CD4-positive, alpha-beta T cell treated with Interleukin-6 for 4 hours (primary cell): ENCODE data around the gene MRE11.
A peak's percentile ranks its signal among the peaks of the same experiment; 100 is the strongest.
"Not testable (repeated sequence)": the region's sequence is repeated elsewhere in the genome, so short reads cannot be mapped to it uniquely, and the experiment has no call there.

ENCODE experiments used
- DNase-seq: peaks from one replicate; pipeline ENCODE4 v3.0.0-alpha.2; 2020; ENCODE audit warnings: mixed read lengths

The MRE11 gene

GRCh38 chr11:94493281-94494125, at the start of gene MRE11, which contains the start of gene ANKRD49:
Gene MRE11, minus strand, starts transcription at chr11:94493844. Its CDS starts 1,043 bp downstream, at chr11:94492801.
Gene ANKRD49, plus strand, starts transcription at chr11:94493984. Its CDS starts 2,710 bp downstream, at chr11:94496694.
- peak; percentile 94 for DNase-seq

GRCh38 chr11:94539420-94539819, 45.8 kb upstream of the MRE11 start:
- no peak for DNase-seq

DNA sequence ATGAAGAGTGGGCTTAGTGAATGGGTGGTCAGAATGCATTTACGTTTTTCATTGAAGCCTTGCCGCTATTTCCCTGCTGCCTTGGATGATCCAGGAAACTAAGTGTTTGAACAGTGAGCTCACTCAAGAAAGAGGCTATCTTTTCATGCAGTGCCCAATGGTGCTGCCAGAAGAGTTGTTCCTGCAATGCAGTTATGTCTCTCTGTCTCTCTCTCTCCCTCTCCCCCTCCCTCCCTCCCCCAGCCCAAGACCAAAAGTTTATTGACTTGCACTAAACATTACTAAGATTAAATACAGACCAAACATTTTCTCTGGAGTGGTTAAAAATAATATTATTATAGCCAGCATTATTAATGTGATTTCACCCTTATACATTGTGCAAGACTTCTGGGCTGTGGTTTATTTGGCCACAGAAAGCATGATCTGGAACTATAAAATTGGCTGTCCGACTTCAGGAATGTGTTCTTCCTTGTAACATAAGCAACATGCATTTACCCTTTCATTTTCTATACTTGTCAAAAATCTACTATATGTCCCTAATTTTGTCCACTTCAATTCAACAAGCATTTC, 43.5 kb upstream of the MRE11 start:
- DNase-seq = no peak

DNA sequence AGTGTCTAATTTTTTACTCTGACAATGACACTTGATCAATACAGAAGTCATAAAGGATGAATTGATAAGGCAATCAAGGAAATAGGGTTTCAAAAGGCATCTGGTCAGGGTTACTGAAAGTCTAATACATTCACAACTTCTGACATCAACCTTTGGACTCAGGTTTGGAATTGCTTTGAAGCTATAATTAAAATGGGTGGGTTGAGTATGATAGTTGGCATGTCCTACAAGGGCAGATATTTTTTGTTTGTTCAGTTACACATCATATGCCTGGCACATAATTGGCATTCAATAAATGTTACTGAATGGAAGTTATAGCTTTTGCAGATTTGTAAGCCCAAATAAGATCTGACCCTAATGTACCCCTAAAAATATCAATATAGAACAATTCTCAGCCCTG, 42.7 kb upstream of the MRE11 start:
- DNase-seq = no peak

DNA sequence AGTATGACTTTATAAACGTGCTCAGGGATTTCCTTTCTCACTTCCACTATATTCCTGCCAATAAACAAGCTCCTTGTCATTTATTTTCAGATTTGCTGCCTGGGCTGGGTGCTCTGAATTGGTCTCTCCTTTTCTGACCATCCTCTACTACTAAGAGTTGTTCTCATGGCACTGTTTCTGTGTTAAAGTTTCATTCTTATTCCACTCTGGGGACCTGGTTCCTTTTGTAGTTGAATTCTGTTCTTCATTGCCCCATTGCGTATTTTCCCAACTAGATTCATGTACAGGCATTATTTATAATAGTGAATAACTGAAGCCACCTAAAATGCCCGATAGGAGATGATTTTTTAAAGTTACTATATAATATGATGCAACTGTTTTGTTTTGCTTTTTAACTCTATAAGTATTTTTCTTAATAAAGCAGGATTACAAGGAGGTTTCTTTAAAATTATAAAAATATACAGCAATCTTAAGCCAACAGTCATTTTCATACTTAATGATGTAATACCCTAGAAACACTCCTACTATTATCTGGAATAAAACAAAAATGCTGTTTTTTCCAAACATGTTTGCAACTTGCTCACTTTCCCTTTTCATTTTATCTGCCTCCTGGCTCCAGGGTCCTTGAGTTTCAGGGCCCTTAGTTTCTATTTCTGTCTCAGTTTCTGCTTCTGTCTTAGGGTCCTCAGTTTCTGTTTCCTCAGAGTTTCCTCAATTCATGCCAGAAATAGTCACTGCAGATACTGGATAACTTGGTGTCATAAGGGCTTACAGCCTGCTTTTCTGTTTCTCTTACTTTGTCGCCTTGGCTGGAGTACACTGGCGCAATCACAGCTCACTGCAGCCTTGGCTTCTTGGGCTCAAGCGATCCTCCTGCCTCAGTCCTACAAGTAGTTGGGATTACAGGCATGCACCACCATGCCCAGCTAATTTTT, 40.3 kb upstream of the MRE11 start:
- no peak for DNase-seq

DNA sequence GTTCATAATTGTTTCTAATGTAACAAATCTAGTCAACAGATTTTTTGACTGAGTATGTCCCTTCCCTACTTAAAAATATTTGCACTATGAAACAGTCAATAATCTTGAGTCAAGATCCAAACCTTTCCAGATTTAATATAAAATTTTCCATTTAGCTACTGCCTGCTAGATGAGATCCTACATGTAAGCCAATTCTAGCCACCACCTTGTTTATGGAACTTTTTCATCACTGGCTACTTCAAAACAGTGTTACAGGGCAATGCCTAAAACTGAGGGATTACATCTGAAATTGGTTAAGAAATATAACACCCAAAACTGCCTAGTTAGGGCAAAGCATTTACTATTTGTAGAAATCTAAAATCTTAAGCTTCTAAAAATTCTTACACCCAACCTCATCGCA, 39.6 kb upstream of the MRE11 start:
- DNase-seq = no peak

GRCh38 chr11:94532211-94532610, 38.6 kb upstream of the MRE11 start:
- DNase-seq = no peak

DNA sequence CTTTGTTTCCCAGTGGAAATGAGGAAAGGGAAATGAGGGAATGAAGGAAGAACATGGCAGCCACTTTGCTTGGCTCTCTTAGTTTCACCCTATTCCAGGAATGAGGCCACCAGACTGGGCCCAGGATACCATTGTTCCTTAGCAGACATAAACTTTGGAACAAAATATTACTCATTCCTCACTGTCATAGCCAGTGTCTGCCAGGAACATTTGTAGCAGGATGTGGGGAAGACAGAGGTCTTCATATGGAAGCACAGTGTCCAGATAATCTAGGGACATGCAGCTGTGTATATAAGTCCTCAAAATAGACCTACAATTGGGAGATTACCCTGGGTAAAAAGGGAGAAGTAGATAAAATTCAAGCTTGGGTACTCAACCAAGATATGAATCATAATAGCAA, 34.9 kb upstream of the MRE11 start:
- DNase-seq = no peak

DNA sequence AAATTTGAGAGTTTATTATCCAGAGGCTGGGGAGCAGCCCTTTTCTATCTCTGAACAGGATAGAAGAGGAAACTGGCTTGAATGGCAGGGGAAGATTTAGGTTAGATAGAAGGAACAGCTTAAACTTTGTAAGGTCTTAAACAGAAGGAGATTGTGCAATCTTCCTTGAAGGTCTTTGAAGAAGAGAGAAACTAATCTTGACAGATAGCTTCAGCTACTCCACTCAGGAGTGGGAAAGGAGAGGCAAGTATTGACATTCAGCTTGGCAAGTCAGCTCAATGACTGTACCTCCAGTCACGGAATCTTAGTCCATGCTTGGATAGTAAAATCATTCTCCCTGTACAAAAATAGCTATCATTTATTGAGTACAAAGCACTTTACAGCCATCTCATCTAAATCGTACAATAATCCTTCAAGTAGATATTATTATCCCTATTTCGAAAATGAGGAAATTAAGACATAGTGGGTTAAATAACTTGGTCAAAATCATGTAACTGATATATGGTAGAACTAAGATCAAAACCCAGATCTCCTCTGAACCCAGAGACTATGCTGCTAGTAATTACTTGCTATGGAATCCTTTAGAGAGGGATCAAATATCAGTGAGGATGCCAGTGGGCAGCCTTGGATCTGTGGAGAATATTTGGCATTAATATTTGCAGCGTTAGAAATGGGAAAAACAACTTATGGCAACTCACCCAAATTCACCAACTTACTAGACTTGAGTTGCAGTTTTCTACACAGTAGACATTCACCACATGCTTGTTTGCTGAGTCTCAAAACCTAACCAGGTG, 33.2 kb upstream of the MRE11 start:
- DNase-seq = no peak

DNA sequence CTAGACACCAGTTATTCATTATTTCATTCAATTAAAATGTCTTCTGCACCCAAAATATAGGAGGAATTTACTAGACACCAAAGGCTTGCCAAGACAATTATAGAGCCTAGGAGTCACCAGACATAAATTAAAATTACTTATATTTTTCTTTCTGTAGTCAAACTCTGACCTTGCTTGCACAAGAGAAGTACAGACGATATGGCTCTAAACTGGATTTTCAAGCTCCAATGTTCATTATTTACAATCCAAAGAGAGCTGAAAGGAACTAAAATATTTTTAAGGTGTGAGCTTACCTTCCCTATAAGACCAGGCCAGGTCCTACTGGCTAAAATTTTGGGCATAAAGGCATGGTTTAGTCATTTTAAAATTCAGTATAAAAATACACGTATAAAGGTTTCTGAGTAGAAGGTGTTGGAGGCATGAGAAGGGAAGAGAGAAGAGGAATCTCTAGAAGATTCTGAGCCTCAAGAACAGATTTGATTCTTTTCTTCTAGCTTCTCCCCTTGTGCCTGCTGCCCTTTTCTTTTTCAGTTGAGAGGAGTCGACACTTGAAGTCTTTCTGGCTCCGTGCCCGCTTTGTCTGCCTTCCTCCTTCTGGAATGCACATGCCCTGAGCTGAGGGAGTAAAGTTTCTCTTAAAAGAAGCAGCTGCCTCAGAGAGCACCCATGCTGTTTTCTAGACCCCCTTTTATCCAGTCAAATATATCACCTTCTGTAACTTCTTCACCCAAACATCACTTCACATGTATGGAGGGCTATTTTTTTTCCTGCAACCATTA, 32.1 kb upstream of the MRE11 start:
- no peak for DNase-seq

- DNase-seq = no peak
Observed at GRCh38 chr11:94524341-94524740, 30.7 kb upstream of the MRE11 start.

GRCh38 chr11:94521684-94522083, 28.0 kb upstream of the MRE11 start:
- no peak for DNase-seq

- peak; percentile 14 for DNase-seq
Observed at GRCh38 chr11:94519478-94520084, 25.9 kb upstream of the MRE11 start.

DNA sequence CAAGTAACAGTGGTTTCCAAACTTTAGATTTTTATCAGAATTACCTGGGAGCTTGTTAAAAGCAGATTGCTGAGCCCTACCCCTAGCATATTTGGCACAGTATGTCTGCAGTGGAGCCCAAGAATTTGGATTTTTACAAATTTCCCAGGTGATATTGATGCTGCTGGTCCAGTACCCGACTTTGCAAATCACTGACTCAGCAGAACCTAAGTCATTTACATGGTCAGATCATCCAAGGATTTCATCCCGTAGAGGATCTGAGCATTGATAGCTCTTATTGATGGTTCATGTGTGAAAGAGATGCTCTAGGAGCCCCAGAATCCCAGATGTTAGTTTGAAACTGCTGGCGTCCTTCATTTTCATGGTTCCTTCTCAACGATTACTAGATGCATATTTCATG, 24.7 kb upstream of the MRE11 start:
- no peak for DNase-seq

DNA sequence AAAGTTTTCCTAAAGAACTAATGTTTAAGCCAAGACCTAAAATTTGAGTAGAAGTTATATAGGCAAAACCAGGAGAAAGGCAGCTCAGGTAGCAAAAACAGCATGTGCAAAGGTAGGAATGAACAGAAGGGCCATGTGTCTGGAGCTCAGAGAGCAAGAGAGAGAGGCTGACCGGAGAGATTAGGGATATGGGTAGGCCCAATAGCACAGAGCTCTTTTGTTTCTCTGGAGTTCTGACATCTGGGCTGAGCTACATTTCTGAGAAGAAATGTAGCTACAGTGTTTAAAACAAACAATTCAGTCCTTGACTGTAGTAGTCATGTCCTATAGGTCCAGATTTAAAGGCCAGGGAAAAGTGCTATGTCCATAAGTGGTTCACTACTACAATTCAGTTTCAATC, 23.1 kb upstream of the MRE11 start:
- DNase-seq = no peak

DNA sequence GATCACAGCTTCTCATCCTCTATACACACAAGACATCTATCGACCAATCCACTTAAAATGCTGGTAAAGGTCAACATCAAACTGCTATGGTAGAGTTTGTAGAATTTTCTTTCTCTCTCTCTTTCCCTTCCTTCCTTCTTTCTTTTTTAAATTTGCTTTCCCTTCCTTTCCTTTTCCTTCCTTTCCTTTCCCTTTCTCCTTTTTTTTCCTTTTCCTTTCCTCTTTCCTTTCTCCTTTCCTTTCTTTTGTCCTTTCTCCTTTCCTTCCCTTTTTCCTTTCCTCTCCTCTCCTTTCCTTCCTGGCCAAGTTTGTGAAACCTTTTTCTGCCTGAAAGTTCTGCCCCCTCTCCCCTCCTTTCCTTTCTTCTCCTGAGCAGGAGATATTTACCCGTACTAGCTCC, 21.8 kb upstream of the MRE11 start:
- DNase-seq = no peak

DNA sequence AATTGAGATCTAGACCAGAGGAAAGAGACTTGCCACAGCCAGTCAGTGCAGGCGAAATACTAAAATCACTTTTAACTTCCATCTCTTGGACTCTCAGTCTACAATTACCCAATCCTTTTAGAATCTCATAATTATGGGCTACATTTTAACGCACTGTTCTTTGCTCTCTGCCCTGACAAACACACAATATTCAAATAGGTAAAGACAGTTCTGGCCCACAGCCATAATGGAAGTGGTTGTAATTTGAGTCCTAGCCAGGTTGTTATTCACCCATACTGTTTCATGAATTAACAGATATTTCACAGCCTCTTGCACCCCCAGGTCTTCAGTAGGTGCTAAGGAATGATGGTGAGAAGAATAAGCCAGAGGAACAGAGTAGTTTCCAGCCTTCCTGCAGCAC, 19.4 kb upstream of the MRE11 start:
- no peak for DNase-seq

DNA sequence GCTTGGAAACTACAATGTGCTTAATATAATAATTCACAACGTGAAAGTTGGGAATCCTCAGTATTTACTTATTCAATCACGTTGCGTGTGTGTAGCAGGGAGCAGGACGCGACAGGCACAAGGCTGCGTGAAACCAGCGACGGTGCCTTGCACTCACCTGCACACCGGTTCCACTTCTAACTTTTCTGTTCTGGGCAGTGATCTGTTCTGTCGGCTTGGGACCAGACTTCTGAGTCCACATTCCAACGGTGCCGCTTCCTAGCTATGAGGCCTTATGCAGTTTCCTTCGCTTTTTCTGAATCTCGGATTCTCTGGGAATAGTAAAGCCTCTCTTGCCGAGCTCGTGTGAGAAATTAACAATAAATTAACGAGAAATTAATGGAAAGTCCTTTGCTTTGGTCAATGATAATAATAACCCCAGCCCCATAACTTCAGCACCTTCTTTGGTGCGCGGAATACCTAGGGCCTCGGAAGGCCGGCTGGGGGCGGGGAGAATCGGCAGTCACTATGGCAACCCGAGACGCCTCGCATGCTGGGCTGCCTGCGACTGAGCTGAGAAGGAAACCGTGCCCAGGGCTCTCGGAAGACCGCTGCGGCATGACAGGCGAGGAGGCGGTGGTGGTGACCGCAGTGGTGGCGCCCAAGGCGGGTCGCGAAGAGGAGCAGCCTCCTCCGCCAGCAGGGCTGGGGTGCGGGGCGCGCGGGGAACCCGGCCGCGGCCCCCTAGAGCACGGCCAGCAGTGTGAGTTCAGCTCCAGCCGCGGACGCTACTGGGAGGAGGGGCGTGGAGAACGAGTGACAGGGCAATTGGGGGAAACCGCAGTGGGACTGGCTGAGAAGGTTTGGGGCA, 18.5 kb upstream of the MRE11 start, which contains the start of gene C11orf97:
C11orf97 (plus strand) TSS at position 530 of the 850 bp plus-strand sequence; CDS start at position 598, 68 bp downstream.
- DNase-seq = peak; percentile 75

- no peak for DNase-seq
Observed at GRCh38 chr11:94507485-94507884, 13.8 kb upstream of the MRE11 start.

DNA sequence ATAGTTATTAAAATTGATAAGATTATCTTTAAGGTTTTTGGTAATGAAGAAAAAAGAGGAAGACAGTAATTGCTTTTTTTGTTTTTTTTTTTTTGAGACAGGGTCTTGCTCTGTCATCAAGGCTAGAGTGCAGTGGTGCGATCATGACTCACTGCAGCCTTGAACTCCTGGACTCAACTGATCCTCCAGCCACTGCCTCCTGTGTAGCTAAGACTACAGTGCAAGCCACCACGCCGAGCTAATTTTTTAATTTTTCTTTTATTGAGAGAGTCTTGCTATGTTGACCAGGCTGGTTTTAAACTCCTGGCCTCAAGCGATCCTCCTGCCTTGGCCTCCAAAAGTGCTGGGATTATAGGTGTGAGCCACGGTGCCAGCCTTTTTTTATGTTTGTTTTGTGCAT, 12.9 kb upstream of the MRE11 start:
- DNase-seq = not testable (repeated sequence)
